Fibroblast of lung (primary cell): ENCODE data around the gene ACVR1C. TPM values are rescaled to one million over a fixed set of nuclear protein-coding genes. Genes with fewer than 3 reads are reported as not detected.

Source experiments
- DNase-seq, 2 donors: peaks; one replicate each; pipeline versions ENCODE4 v3.0.0 to v3.0.0-alpha.2; 2010; ENCODE audit warnings: low read depth in 2 of 2
- H2AFZ ChIP-seq: 2 replicates; pipeline ENCODE4 v1.5.1; 2012; ENCODE audit warnings: low read length, control low read depth, inconsistent platforms
- H3K27ac ChIP-seq: 2 replicates; pipeline ENCODE4 v1.5.1; 2011; ENCODE audit warnings: low read length, control low read depth; ENCODE audit not compliant: insufficient read depth
- H3K27me3 ChIP-seq: 2 replicates; pipeline ENCODE4 v1.5.1; 2011; ENCODE audit warnings: mild to moderate bottlenecking, low read length; ENCODE audit not compliant: control insufficient read depth, insufficient read depth
- H3K36me3 ChIP-seq: 2 replicates; pipeline ENCODE4 v1.5.1; 2011; ENCODE audit warnings: low read length; ENCODE audit not compliant: control insufficient read depth, insufficient read depth
- H3K4me1 ChIP-seq: 2 replicates; pipeline ENCODE4 v1.5.1; 2011; ENCODE audit warnings: low read length; ENCODE audit not compliant: control insufficient read depth, insufficient read depth; ENCODE audit errors: extremely low read depth
- H3K4me2 ChIP-seq: 2 replicates; pipeline ENCODE4 v1.5.1; 2011; ENCODE audit warnings: low read length, control low read depth; ENCODE audit not compliant: insufficient read depth; ENCODE audit errors: extremely low read depth
- H3K4me3 ChIP-seq, 4 experiments: fragments of 200-600 bp in 1 of 4; sonication (generic) in 1 of 4; replicated peaks in 1 of 4; 2 replicates each; pipeline ENCODE4 v1.5.1; 2011 to 2016; ENCODE audit warnings: low read length in 4 of 4, low read depth in 3 of 4, mild to moderate bottlenecking in 3 of 4, control low read depth in 2 of 4, inconsistent platforms in 1 of 4, mixed read lengths in 1 of 4; ENCODE audit not compliant: insufficient read depth in 1 of 4; ENCODE audit errors: control extremely low read depth in 1 of 4
- H3K79me2 ChIP-seq: 2 replicates; pipeline ENCODE4 v1.5.1; 2012; ENCODE audit warnings: mild to moderate bottlenecking, low read length, inconsistent platforms; ENCODE audit not compliant: control insufficient read depth, insufficient read depth
- H3K9ac ChIP-seq: 2 replicates; pipeline ENCODE4 v1.5.1; 2011; ENCODE audit warnings: mild to moderate bottlenecking, low read length, control low read depth; ENCODE audit not compliant: insufficient read depth
- H3K9me3 ChIP-seq: 2 replicates; pipeline ENCODE4 v1.5.1; 2012; ENCODE audit warnings: low read depth, low read length; ENCODE audit not compliant: control insufficient read depth, insufficient read depth
- H4K20me1 ChIP-seq: 2 replicates; pipeline ENCODE4 v1.5.1; 2011; ENCODE audit warnings: low read length; ENCODE audit not compliant: control insufficient read depth, insufficient read depth; ENCODE audit errors: extremely low read depth
- EZH2 ChIP-seq: IDR thresholded peaks from 2 replicates; pipeline ENCODE4 v1.5.1; 2012; ENCODE audit warnings: low read length, control low read depth, mild to moderate bottlenecking; ENCODE audit errors: missing control alignments
- polyA plus RNA-seq, 2 donors: library from polyadenylated mRNA; depleted of rRNA in 1 of 2; stranded (reverse) in 1 of 2; unstranded in 1 of 2; fragments of >200 nt; gene quantifications; 2 replicates each; pipeline ENCODE4 v1.2.1, GENCODE V29; 2011 to 2012; ENCODE audit warnings: missing spikeins in 1 of 2
- total RNA-seq: library from RNA; depleted of rRNA; stranded (reverse); fragments of >200 nt; gene quantifications from 2 replicates; pipeline ENCODE4 v1.2.1, GENCODE V29; 2014
- TF ChIP-seq, protein P1 (sequence below), 2 donors: IDR thresholded peaks in 1 of 2; conservative IDR thresholded peaks in 1 of 2; 1 replicate in 1 of 2; 2 replicates in 1 of 2; pipeline ENCODE4 v1.5.1; 2011 to 2012; ENCODE audit warnings: low read length in 2 of 2, control low read depth in 1 of 2, inconsistent platforms in 1 of 2, low read depth in 1 of 2, mild to moderate bottlenecking in 1 of 2

Gene ACVR1C
- total and polyA plus RNA-seq, 2 donors (not counting 1 experiment from before 2014, with no cell fraction given), result 0.35 to 0.83 TPM

DNA sequence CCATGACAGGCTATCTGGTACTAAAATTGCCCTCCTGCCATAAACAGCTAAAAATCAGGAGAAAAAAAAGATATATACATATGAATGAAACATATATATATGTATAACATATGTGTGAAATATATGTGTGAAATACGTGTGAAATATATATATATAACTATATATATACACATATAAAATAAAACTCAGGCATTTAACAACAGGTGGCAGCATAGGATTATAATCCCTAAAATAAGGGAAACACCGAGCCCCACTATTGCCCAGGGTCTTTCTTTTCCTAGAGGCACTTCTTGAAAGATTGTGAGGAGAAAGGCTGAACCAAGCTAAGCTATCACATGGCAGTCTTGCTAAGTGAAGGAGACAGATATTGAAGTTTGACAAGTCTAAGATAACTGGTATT is 118.9 kb downstream of the ACVR1C start:
- Histone ChIP-seq H3K9me3 (no peaks in the 10 kb centered on the region), H3K4me3 (no peak overlapping the region), H3K4me1 (no peaks in the 10 kb centered on the region), H3K27me3 (no peaks in the 10 kb centered on the region), H3K27ac (no peak overlapping the region), H3K9ac (no peak overlapping the region), H2AFZ (no peak overlapping the region), H3K4me2 (no peak overlapping the region), H3K79me2 (no peaks in the 10 kb centered on the region), H4K20me1 (no peaks in the 10 kb centered on the region), H3K36me3 (no peaks in the 10 kb centered on the region)
- no peak for DNase-seq
- TF ChIP-seq EZH2, result no peak
- TF ChIP-seq, protein P1, sequence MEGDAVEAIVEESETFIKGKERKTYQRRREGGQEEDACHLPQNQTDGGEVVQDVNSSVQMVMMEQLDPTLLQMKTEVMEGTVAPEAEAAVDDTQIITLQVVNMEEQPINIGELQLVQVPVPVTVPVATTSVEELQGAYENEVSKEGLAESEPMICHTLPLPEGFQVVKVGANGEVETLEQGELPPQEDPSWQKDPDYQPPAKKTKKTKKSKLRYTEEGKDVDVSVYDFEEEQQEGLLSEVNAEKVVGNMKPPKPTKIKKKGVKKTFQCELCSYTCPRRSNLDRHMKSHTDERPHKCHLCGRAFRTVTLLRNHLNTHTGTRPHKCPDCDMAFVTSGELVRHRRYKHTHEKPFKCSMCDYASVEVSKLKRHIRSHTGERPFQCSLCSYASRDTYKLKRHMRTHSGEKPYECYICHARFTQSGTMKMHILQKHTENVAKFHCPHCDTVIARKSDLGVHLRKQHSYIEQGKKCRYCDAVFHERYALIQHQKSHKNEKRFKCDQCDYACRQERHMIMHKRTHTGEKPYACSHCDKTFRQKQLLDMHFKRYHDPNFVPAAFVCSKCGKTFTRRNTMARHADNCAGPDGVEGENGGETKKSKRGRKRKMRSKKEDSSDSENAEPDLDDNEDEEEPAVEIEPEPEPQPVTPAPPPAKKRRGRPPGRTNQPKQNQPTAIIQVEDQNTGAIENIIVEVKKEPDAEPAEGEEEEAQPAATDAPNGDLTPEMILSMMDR (conservative IDR thresholded peaks at IDR 0.05 in 1 of 2, IDR thresholded peaks at IDR 0.05 in 1 of 2; ENCODE audit: low read depth in 1 of 2, low read length in 2 of 2), result no peak

GRCh38 chr2:157508676-157509075 is 120.0 kb downstream of the ACVR1C start:
- no peak for TF ChIP-seq EZH2
- TF ChIP-seq, protein P1 (conservative IDR thresholded peaks at IDR 0.05 in 1 of 2, IDR thresholded peaks at IDR 0.05 in 1 of 2; ENCODE audit: low read depth in 1 of 2, low read length in 2 of 2), result no peak
- Histone ChIP-seq H3K4me1 (no peaks in the 10 kb centered on the region), H4K20me1 (no peaks in the 10 kb centered on the region), H3K27ac (no peak overlapping the region), H3K79me2 (no peaks in the 10 kb centered on the region), H3K27me3 (no peaks in the 10 kb centered on the region), H2AFZ (no peak overlapping the region), H3K9ac (no peak overlapping the region), H3K36me3 (no peaks in the 10 kb centered on the region), H3K9me3 (no peaks in the 10 kb centered on the region), H3K4me2 (no peak overlapping the region), H3K4me3 (no peak overlapping the region)
- DNase-seq, result no peak

- no peak overlapping the region for H3K9ac ChIP-seq
- no peak overlapping the region for H2AFZ ChIP-seq
- no peaks in the 10 kb centered on the region for H3K9me3 ChIP-seq
- TF ChIP-seq, protein P1 (conservative IDR thresholded peaks at IDR 0.05 in 1 of 2, IDR thresholded peaks at IDR 0.05 in 1 of 2; ENCODE audit: low read depth in 1 of 2, low read length in 2 of 2), result no peak
- no peak for TF ChIP-seq EZH2
- H3K4me1 ChIP-seq, result no peaks in the 10 kb centered on the region
- H3K4me2 ChIP-seq, result no peak overlapping the region
- no peak for DNase-seq
- no peaks in the 10 kb centered on the region for H3K36me3 ChIP-seq
- H3K27ac ChIP-seq, result no peak overlapping the region
- H3K79me2 ChIP-seq, result no peaks in the 10 kb centered on the region
- no peaks in the 10 kb centered on the region for H3K27me3 ChIP-seq
- H3K4me3 ChIP-seq, result no peak overlapping the region
- no peaks in the 10 kb centered on the region for H4K20me1 ChIP-seq
These were observed 122.1 kb downstream of the ACVR1C start for GRCh38 chr2:157506586-157506985.
